Natural killer cell (primary cell): ENCODE measurements around the gene ZNF451. TPM values are rescaled to one million over a fixed set of nuclear protein-coding genes. Genes with fewer than 3 reads are reported as not detected.

Source experiments
- ATAC-seq, 3 donors: fragments of 150-1000 bp in 2 of 3; fragments of 200-7000 bp in 1 of 3; cut with Tn5 transposase; 1 replicate in 1 of 3; 2 replicates in 2 of 3; pipeline ENCODE4 v1.10.0; 2021; ENCODE audit warnings: mild to moderate bottlenecking in 2 of 3, moderate library complexity in 2 of 3
- DNase-seq, 2 donors: peaks; one replicate each; pipeline versions ENCODE4 v3.0.0 to v3.0.0-alpha.2; 2013 to 2021; ENCODE audit warnings: mixed read lengths in 1 of 2
- H3K27ac ChIP-seq: one replicate; pipeline ENCODE4 v1.5.1; 2013; ENCODE audit warnings: mild to moderate bottlenecking, low read length
- H3K27me3 ChIP-seq: one replicate; pipeline ENCODE4 v1.6.1; 2013; ENCODE audit warnings: low read length; ENCODE audit not compliant: control insufficient read depth, insufficient read depth
- H3K36me3 ChIP-seq: one replicate; pipeline ENCODE4 v1.6.1; 2013; ENCODE audit warnings: low read length; ENCODE audit not compliant: control insufficient read depth, insufficient read depth
- H3K4me1 ChIP-seq: one replicate; pipeline ENCODE4 v1.6.1; 2013; ENCODE audit warnings: low read length; ENCODE audit not compliant: control insufficient read depth, insufficient read depth
- H3K4me3 ChIP-seq: one replicate; pipeline ENCODE4 v1.5.1; 2013; ENCODE audit warnings: low read length
- H3K9me3 ChIP-seq: one replicate; pipeline ENCODE4 v1.6.1; 2013; ENCODE audit warnings: low read length; ENCODE audit not compliant: control insufficient read depth, insufficient read depth
- H3K27ac Mint-ChIP-seq, 2 donors: one replicate each; pipeline ENCODE4 v1.8.0; 2022; ENCODE audit warnings: mild to moderate bottlenecking in 2 of 2, mixed read lengths in 2 of 2, moderate library complexity in 1 of 2
- H3K27me3 Mint-ChIP-seq, 2 donors: one replicate each; pipeline ENCODE4 v1.8.0; 2022; ENCODE audit warnings: low read depth in 2 of 2, mixed read lengths in 2 of 2
- H3K36me3 Mint-ChIP-seq: one replicate; pipeline ENCODE4 v1.8.0; 2022; ENCODE audit warnings: mixed read lengths
- H3K4me1 Mint-ChIP-seq, 2 donors: one replicate each; pipeline ENCODE4 v1.8.0; 2022; ENCODE audit warnings: mixed read lengths in 2 of 2
- H3K4me3 Mint-ChIP-seq: one replicate; pipeline ENCODE4 v1.8.0; 2022; ENCODE audit warnings: mild to moderate bottlenecking, moderate library complexity, mixed read lengths
- H3K9me3 Mint-ChIP-seq, 2 donors: one replicate each; pipeline ENCODE4 v1.8.0; 2022; ENCODE audit warnings: mixed read lengths in 2 of 2
- CTCF ChIP-seq: fragments of 200-600 bp; IDR thresholded peaks from one replicate; pipeline ENCODE4 v1.8.0; 2022; ENCODE audit warnings: antibody characterized with exemption
- WGBS: methylation state at CpG from one replicate; pipeline ENCODE4 v1.1.7; 2013; ENCODE audit warnings: missing lambda C conversion rate; ENCODE audit not compliant: insufficient coverage; 5-methylcytosine and 5-hydroxymethylcytosine counted together
- intact Hi-C: fragments of 100-400 bp; cut with micrococcal nuclease; formaldehyde crosslinking; loops from one replicate; pipeline ENCODE4 v1.14.2; 2022
- total RNA-seq, 4 donors: library from RNA; stranded (reverse); fragments of 120-200 nt in 1 of 4; gene quantifications; one replicate each; pipeline versions ENCODE4 v1.2.3 to v1.2.4, GENCODE V29; 2013 to 2022

The ZNF451 gene
- total RNA-seq, 3 donors from 2014 or later (not counting 1 experiment from before 2014, with no cell fraction given), result 121 to 131 (median 122) TPM

GRCh38 chr6:57137350-57137749 lies 47.4 kb downstream of the ZNF451 start:
- intact Hi-C loops, result loop anchor here (2.0 to 5.0 kb wide), 2 partner anchors 35 kb away; partner anchors contain the start of gene BAG2
- no peaks in the 10 kb centered on the region for H3K27me3 ChIP-seq
- Mint-ChIP-seq H3K36me3 (peaks cover 11% of the 10 kb centered on the region), H3K9me3 (no peaks in the 10 kb centered on the region), H3K4me1 (peaks cover 12 to 22% of the 10 kb centered on the region in 2 donors), H3K4me3 (no peak overlapping the region), H3K27me3 (no peaks in the 10 kb centered on the region), H3K27ac (peak overlapping the region; percentile 60 to 69)
- peak; percentile 84 to 90 (median 85) for ATAC-seq
- TF ChIP-seq CTCF, result no peak
- no peak overlapping the region for H3K27ac ChIP-seq
- no peak overlapping the region for H3K4me3 ChIP-seq
- no peaks in the 10 kb centered on the region for H3K9me3 ChIP-seq
- peaks cover 34% of the 10 kb centered on the region for H3K36me3 ChIP-seq
- no peaks in the 10 kb centered on the region for H3K4me1 ChIP-seq
- WGBS, result 40% methylated on average over 1 of the region's 2 CpGs
- peak in 1 of 2 donors; percentile 6 for DNase-seq

DNA sequence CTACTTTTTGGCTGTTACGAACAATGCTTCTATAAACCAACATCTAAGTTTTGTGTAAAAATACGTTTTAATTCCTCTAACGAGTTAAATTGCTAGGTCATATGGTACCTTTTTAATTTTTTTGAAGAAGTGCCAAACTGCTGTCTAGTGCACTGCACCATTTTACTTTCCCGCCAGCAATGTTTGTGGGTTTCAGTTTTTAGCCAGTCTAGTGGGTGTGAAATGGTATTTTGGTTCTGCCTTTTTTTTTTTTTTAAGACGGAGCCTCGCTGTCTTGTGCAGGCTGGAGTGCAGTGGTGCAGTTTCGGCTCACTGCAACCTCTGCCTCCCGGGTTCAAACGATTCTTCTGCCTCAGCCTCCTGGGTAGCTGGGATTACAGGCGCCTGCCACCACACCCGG lies 48.0 kb downstream of the ZNF451 start:
- Mint-ChIP-seq H3K4me1 (peaks cover 12 to 22% of the 10 kb centered on the region in 2 donors), H3K36me3 (peaks cover 16% of the 10 kb centered on the region), H3K4me3 (peak overlapping the region; percentile 5), H3K9me3 (no peaks in the 10 kb centered on the region), H3K27me3 (no peaks in the 10 kb centered on the region), H3K27ac (peak overlapping the region; percentile 60 to 69)
- H3K9me3 ChIP-seq, result no peaks in the 10 kb centered on the region
- H3K27ac ChIP-seq, result no peak overlapping the region
- no peaks in the 10 kb centered on the region for H3K27me3 ChIP-seq
- intact Hi-C loops, result loop anchor here (5.0 kb wide), 1 partner anchor 36 kb away; no protein-coding TSS in a partner anchor
- peaks cover 39% of the 10 kb centered on the region for H3K36me3 ChIP-seq
- 71% methylated on average over 10 of the region's 11 CpGs for WGBS
- H3K4me1 ChIP-seq, result no peaks in the 10 kb centered on the region
- no peak overlapping the region for H3K4me3 ChIP-seq
- peak in 1 of 2 donors; percentile 20 for DNase-seq
- peak; percentile 60 to 77 (median 73) for ATAC-seq
- no peak for TF ChIP-seq CTCF

GRCh38 chr6:57141451-57142177 lies 51.6 kb downstream of the ZNF451 start:
- intact Hi-C loops, result no loop called here
- 100% methylated on average over 2 of the region's 4 CpGs for WGBS
- Mint-ChIP-seq H3K27me3 (no peaks in the 10 kb centered on the region), H3K4me1 (peaks cover 12 to 15% of the 10 kb centered on the region in 2 donors), H3K4me3 (no peak overlapping the region), H3K36me3 (peaks cover 18% of the 10 kb centered on the region), H3K27ac (no peak overlapping the region), H3K9me3 (no peaks in the 10 kb centered on the region)
- Histone ChIP-seq H3K4me1 (no peaks in the 10 kb centered on the region), H3K36me3 (peaks cover 27% of the 10 kb centered on the region), H3K27me3 (no peaks in the 10 kb centered on the region), H3K4me3 (no peak overlapping the region), H3K9me3 (no peaks in the 10 kb centered on the region), H3K27ac (no peak overlapping the region)
- no peak for DNase-seq
- ATAC-seq, result no peak
- no peak for TF ChIP-seq CTCF
